ENCODE measurements around the gene CYTH1. TPM values are rescaled to one million over a fixed set of nuclear protein-coding genes. Genes with fewer than 3 reads are reported as not detected.

Gene CYTH1
- total RNA-seq, 6 experiments from 2014 or later = 7.7 to 15.3 (median 10.9) TPM

- peak; percentile 20; the same call in 1 of the 2 replicates for TF ChIP-seq CTCF (IDR thresholded peaks at IDR 0.05)
- Mint-ChIP-seq H3K27me3 (ENCODE audit: insufficient read depth) (peaks cover 4% of the 10 kb centered on the region), H3K9me3 (no peaks in the 10 kb centered on the region), H3K4me3 (peak overlapping the region; percentile 87), H3K4me1 (ENCODE audit: low read depth) (peaks cover 38% of the 10 kb centered on the region), H3K36me3 (ENCODE audit: low read depth) (no peaks in the 10 kb centered on the region), H3K27ac (peak overlapping the region; percentile 54)
- DNase-seq = peak; percentile 18
Observed at GRCh38 chr17:78716814-78717393, 65.2 kb downstream of the CYTH1 start.

- H3K27me3 Mint-ChIP-seq (ENCODE audit: insufficient read depth) = peaks cover 4% of the 10 kb centered on the region
- peaks cover 38% of the 10 kb centered on the region for H3K4me1 Mint-ChIP-seq (ENCODE audit: low read depth)
- H3K4me3 Mint-ChIP-seq = peak overlapping the region; percentile 87
- no peaks in the 10 kb centered on the region for H3K9me3 Mint-ChIP-seq
- H3K27ac Mint-ChIP-seq = no peak overlapping the region
- no peak for DNase-seq
- no peaks in the 10 kb centered on the region for H3K36me3 Mint-ChIP-seq (ENCODE audit: low read depth)
- no peak for TF ChIP-seq CTCF (IDR thresholded peaks at IDR 0.05)
Observed at GRCh38 chr17:78716292-78716691, 65.8 kb downstream of the CYTH1 start.

GRCh38 chr17:78715876-78716275 is 66.2 kb downstream of the CYTH1 start:
- no peak for DNase-seq
- Mint-ChIP-seq H3K4me3 (no peak overlapping the region), H3K27ac (no peak overlapping the region), H3K36me3 (ENCODE audit: low read depth) (no peaks in the 10 kb centered on the region), H3K4me1 (ENCODE audit: low read depth) (peaks cover 38% of the 10 kb centered on the region), H3K9me3 (no peaks in the 10 kb centered on the region), H3K27me3 (ENCODE audit: insufficient read depth) (peaks cover 4% of the 10 kb centered on the region)
- TF ChIP-seq CTCF (IDR thresholded peaks at IDR 0.05) = no peak

GRCh38 chr17:78715000-78715771 is 66.9 kb downstream of the CYTH1 start:
- H3K9me3 Mint-ChIP-seq = no peaks in the 10 kb centered on the region
- H3K36me3 Mint-ChIP-seq (ENCODE audit: low read depth) = no peaks in the 10 kb centered on the region
- H3K27me3 Mint-ChIP-seq (ENCODE audit: insufficient read depth) = peaks cover 4% of the 10 kb centered on the region
- H3K4me3 Mint-ChIP-seq = no peak overlapping the region
- H3K27ac Mint-ChIP-seq = no peak overlapping the region; the same call in 1 of the 2 replicates
- H3K4me1 Mint-ChIP-seq (ENCODE audit: low read depth) = peaks cover 38% of the 10 kb centered on the region
- no peak for TF ChIP-seq CTCF (IDR thresholded peaks at IDR 0.05)
- no peak for DNase-seq

GRCh38 chr17:78714534-78714933 is 67.5 kb downstream of the CYTH1 start:
- Mint-ChIP-seq H3K4me1 (ENCODE audit: low read depth) (peaks cover 38% of the 10 kb centered on the region), H3K9me3 (no peaks in the 10 kb centered on the region), H3K27ac (no peak overlapping the region), H3K4me3 (no peak overlapping the region), H3K27me3 (ENCODE audit: insufficient read depth) (peaks cover 2% of the 10 kb centered on the region), H3K36me3 (ENCODE audit: low read depth) (no peaks in the 10 kb centered on the region)
- DNase-seq = no peak
- no peak for TF ChIP-seq CTCF (IDR thresholded peaks at IDR 0.05)
